Body of pancreas (tissue), 4 donors: ENCODE measurements around the gene VCAN. TPM values are rescaled to one million over a fixed set of nuclear protein-coding genes. Genes with fewer than 3 reads are reported as not detected.

Experiments used
- ATAC-seq: fragments of 150-250 bp; one replicate; pipeline ENCODE4 v1.9.1; 2016
- DNase-seq, 4 donors: peaks; one replicate each; pipeline ENCODE4 v3.0.0-alpha.2; 2019
- H3K27ac ChIP-seq, 4 donors: fragments of 200-600 bp; sonication (generic); 1 replicate in 3 of 4; 2 replicates in 1 of 4; pipeline versions ENCODE4 v1.5.1 to v1.6.1; 2016 to 2019; ENCODE audit warnings: mild to moderate bottlenecking in 1 of 4, mixed read lengths in 1 of 4, moderate library complexity in 1 of 4
- H3K27me3 ChIP-seq, 2 donors: fragments of 200-600 bp; sonication (generic); one replicate each; pipeline ENCODE4 v1.6.0; 2016; ENCODE audit warnings: mild to moderate bottlenecking in 1 of 2
- H3K36me3 ChIP-seq, 2 donors: fragments of 200-600 bp; sonication (generic); replicated peaks in 1 of 2; 2 replicates each; pipeline ENCODE4 v1.5.1; 2016; ENCODE audit warnings: low read depth in 2 of 2; ENCODE audit not compliant: insufficient read depth in 1 of 2
- H3K4me1 ChIP-seq: fragments of 200-600 bp; sonication (generic); one replicate; pipeline ENCODE4 v1.6.0; 2016
- H3K4me3 ChIP-seq, 2 donors: fragments of 200-600 bp; sonication (generic); 1 replicate in 1 of 2; 2 replicates in 1 of 2; pipeline ENCODE4 v1.5.1; 2016 to 2019
- H3K9me3 ChIP-seq, 3 donors: fragments of 200-600 bp; sonication (generic); 1 replicate in 2 of 3; 2 replicates in 1 of 3; pipeline ENCODE4 v1.5.1; 2016
- POLR2A ChIP-seq, 3 donors: fragments of 450-650 bp; IDR thresholded peaks; one replicate each; pipeline ENCODE4 v1.6.1; 2016; ENCODE audit warnings: antibody characterized with exemption in 3 of 3, mild to moderate bottlenecking in 2 of 3
- WGBS, 2 donors: methylation state at CpG; one replicate each; pipeline ENCODE4 v1.1.5; 2017; 5-methylcytosine and 5-hydroxymethylcytosine counted together
- intact Hi-C: fragments of 100-400 bp; cut with DNase I; formaldehyde crosslinking; loops from one replicate; pipeline ENCODE4 v1.15.1; 2023
- total RNA-seq, 2 donors: library from RNA; depleted of rRNA; stranded (reverse); fragments of >200 nt; gene quantifications; one replicate each; pipeline ENCODE4 v1.1.0, GENCODE V29; 2016
- TF ChIP-seq, protein P1 (sequence below), 7 experiments: fragments of 450-650 bp in 4 of 7; fragments of 200-600 bp in 3 of 7; sonication (generic) in 3 of 7; IDR thresholded peaks; one replicate each; pipeline ENCODE4 v1.5.1; 2016 to 2019; ENCODE audit warnings: antibody characterized with exemption in 7 of 7

The VCAN gene
- total RNA-seq, 2 donors from 2014 or later = 19.4 to 33.7 TPM

DNA sequence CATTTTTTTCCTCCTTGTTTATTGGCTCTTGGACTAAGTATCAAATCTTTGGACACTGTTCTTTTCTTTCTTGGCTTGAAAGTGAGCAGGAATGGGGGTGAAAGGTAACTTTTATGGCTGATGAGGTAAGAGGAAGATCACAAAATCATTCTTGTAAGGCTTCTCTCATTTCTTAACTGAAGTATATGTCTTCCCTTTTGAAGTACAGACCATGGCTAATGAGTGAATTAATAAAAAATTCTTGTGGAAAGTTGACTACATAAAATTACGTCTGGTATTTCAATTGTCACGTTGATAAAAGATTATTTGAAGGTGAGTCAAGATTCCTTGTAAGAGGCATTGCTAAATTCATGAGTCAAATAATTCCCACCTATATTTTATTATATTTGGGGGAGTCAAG, 25.1 kb downstream of the VCAN start:
- intact Hi-C loops = no loop called here
- TF ChIP-seq, protein P1, sequence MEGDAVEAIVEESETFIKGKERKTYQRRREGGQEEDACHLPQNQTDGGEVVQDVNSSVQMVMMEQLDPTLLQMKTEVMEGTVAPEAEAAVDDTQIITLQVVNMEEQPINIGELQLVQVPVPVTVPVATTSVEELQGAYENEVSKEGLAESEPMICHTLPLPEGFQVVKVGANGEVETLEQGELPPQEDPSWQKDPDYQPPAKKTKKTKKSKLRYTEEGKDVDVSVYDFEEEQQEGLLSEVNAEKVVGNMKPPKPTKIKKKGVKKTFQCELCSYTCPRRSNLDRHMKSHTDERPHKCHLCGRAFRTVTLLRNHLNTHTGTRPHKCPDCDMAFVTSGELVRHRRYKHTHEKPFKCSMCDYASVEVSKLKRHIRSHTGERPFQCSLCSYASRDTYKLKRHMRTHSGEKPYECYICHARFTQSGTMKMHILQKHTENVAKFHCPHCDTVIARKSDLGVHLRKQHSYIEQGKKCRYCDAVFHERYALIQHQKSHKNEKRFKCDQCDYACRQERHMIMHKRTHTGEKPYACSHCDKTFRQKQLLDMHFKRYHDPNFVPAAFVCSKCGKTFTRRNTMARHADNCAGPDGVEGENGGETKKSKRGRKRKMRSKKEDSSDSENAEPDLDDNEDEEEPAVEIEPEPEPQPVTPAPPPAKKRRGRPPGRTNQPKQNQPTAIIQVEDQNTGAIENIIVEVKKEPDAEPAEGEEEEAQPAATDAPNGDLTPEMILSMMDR (IDR thresholded peaks at IDR 0.05) = no peak
- no peak for TF ChIP-seq POLR2A (IDR thresholded peaks at IDR 0.05)
- DNase-seq (no peak), ATAC-seq (no peak)
- Histone ChIP-seq H3K4me3 (no peak overlapping the region), H3K9me3 (no peaks in the 10 kb centered on the region), H3K36me3 (no peaks in the 10 kb centered on the region), H3K27me3 (no peaks in the 10 kb centered on the region), H3K27ac (no peak overlapping the region), H3K4me1 (no peaks in the 10 kb centered on the region)
- 74 to 77% methylated on average over 2 of the region's 2 CpGs for WGBS, 2 donors

DNA sequence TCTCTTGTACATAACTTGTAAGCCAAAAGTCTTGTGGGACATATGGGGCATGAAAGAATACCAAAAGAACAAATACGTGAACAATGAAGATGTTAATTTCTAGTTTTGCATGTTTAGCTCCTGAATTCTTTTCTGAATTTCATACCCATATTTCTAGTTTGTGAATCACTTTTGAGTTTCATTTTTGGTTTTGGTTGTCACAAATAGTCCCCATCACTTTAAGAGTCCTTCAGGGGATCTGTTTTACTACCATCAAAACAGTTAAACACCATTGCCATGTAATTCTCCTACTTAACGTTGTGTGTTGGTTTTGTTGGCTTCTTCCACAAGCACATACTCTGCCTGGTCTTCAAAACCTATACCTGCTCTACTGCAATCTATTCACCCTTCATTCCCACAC, 27.0 kb downstream of the VCAN start:
- no peak for ATAC-seq
- no peaks in the 10 kb centered on the region for H3K4me1 ChIP-seq
- no peak for TF ChIP-seq POLR2A (IDR thresholded peaks at IDR 0.05)
- TF ChIP-seq, protein P1 (IDR thresholded peaks at IDR 0.05) = no peak
- no peaks in the 10 kb centered on the region for H3K36me3 ChIP-seq
- H3K9me3 ChIP-seq = no peaks in the 10 kb centered on the region
- DNase-seq = no peak
- H3K27ac ChIP-seq = no peak overlapping the region
- H3K27me3 ChIP-seq = no peaks in the 10 kb centered on the region
- H3K4me3 ChIP-seq = no peak overlapping the region
- intact Hi-C loops = no loop called here
- WGBS, 2 donors = 67 to 75% methylated on average over 2 of the region's 2 CpGs

DNA sequence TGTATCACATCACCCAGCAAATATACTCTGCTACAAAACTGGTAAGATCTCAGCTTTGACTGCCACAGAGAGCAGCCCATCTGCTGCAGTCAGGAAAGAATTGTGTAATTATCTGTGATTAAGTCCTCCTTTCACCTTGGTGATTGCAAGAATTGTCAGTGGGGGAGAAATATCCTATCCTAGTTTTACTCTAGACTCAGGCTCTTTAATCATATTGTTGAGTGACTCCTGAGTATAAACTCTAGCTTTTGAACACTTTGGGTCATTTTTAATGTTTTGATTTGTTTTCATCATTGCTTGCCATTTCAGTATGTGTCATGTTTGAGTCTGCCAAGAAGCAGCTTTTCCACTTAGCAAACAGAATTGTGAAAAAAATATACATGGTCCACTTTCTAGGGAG, 32.1 kb downstream of the VCAN start:
- Histone ChIP-seq H3K4me1 (no peaks in the 10 kb centered on the region), H3K27me3 (peaks cover 0 to 4% of the 10 kb centered on the region in 2 donors), H3K4me3 (no peak overlapping the region), H3K27ac (no peak overlapping the region), H3K9me3 (no peaks in the 10 kb centered on the region), H3K36me3 (no peaks in the 10 kb centered on the region)
- ATAC-seq (no peak), DNase-seq (no peak)
- TF ChIP-seq, protein P1 (IDR thresholded peaks at IDR 0.05) = no peak
- no peak for TF ChIP-seq POLR2A (IDR thresholded peaks at IDR 0.05)
- intact Hi-C loops = no loop called here

DNA sequence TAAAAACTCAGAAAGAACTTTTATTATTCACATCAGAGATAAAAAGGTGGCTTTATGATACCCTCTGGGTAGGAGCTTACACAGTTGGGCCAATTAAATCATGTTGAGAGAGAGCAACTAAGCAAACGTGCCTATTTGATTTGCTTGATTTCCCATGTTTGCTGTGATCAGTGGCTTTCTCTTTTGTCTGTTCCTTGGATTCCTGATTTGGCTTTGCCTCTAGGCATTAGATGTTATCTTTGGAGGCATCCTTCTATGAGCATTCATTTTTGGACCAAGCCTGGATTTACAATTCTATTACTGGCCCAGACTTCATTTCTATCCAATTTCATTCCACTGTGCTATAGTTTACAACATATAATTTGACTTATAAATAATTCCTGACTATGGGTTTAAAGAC, 35.9 kb downstream of the VCAN start:
- peaks cover 0 to 4% of the 10 kb centered on the region in 2 donors for H3K27me3 ChIP-seq
- 37 to 44% methylated on average over 1 of the region's 1 CpG for WGBS, 2 donors
- no peaks in the 10 kb centered on the region for H3K9me3 ChIP-seq
- intact Hi-C loops = no loop called here
- H3K27ac ChIP-seq = no peak overlapping the region
- H3K4me3 ChIP-seq = no peak overlapping the region
- DNase-seq (no peak), ATAC-seq (no peak)
- H3K36me3 ChIP-seq = no peaks in the 10 kb centered on the region
- no peaks in the 10 kb centered on the region for H3K4me1 ChIP-seq
- TF ChIP-seq, protein P1 (IDR thresholded peaks at IDR 0.05) = no peak
- TF ChIP-seq POLR2A (IDR thresholded peaks at IDR 0.05) = no peak

DNA sequence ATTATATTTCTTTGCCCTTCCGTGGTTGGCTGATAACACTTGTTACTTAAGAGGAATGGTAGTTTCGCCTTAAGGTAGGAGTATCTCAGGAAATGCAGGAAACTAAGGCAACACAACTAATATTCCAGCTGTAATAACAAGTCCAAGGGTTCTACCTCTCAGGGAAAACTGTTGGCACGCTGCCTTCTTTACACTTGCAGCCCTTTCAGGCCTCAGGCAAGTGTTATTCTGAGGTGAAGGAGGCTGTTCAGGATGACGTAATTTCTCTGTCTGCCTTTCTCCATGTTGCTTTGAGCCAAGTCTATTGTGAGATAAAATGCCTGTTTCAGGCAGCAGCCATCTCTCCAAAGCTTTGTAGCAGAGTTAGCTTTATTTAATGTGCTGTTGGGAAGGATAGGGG, 38.0 kb downstream of the VCAN start:
- no peak for TF ChIP-seq POLR2A (IDR thresholded peaks at IDR 0.05)
- Histone ChIP-seq H3K27ac (no peak overlapping the region), H3K36me3 (no peaks in the 10 kb centered on the region), H3K4me3 (no peak overlapping the region), H3K9me3 (no peaks in the 10 kb centered on the region), H3K4me1 (no peaks in the 10 kb centered on the region), H3K27me3 (peaks cover 0 to 4% of the 10 kb centered on the region in 2 donors)
- DNase-seq (peak in 1 of 4 donors; percentile 12), ATAC-seq (no peak)
- intact Hi-C loops = no loop called here
- WGBS, 2 donors = 45 to 76% methylated on average over 4 of the region's 4 CpGs
